Osteoblast (primary cell): Measurements from ENCODE around the gene UNC93B1. TPM values are rescaled to one million over a fixed set of nuclear protein-coding genes. Genes with fewer than 3 reads are reported as not detected.

Experiments
- DNase-seq: peaks from one replicate; pipeline ENCODE4 v3.0.0; 2011; ENCODE audit warnings: low spot score, mixed read lengths; ENCODE audit not compliant: insufficient read length; ENCODE audit errors: missing footprints
- H2AFZ ChIP-seq: 2 replicates; pipeline ENCODE4 v1.6.0; 2011; ENCODE audit warnings: mild to moderate bottlenecking, low read length
- H3K27ac ChIP-seq: 2 replicates; pipeline ENCODE4 v1.5.1; 2011; ENCODE audit warnings: mild to moderate bottlenecking, low read depth, low read length, moderate library complexity
- H3K27me3 ChIP-seq: 2 replicates; pipeline ENCODE4 v1.6.0; 2012; ENCODE audit warnings: mild to moderate bottlenecking, control low read depth, inconsistent platforms, low read length, moderate library complexity; ENCODE audit not compliant: insufficient read depth
- H3K36me3 ChIP-seq: 2 replicates; pipeline ENCODE4 v1.5.1; 2011; ENCODE audit warnings: mild to moderate bottlenecking, low read length, control low read depth, moderate library complexity; ENCODE audit not compliant: insufficient read depth
- H3K4me1 ChIP-seq: 2 replicates; pipeline ENCODE4 v1.5.1; 2011; ENCODE audit warnings: mild to moderate bottlenecking, low read length, control low read depth, moderate library complexity; ENCODE audit not compliant: insufficient read depth
- H3K4me2 ChIP-seq: 2 replicates; pipeline ENCODE4 v1.6.0; 2011; ENCODE audit warnings: mild to moderate bottlenecking, low read length; ENCODE audit not compliant: insufficient read depth
- H3K4me3 ChIP-seq: fragments of 200-600 bp; sonication (generic); 3 replicates; pipeline ENCODE4 v1.5.1; 2012; ENCODE audit warnings: mild to moderate bottlenecking, low read length, inconsistent platforms; ENCODE audit not compliant: insufficient read depth
- H3K79me2 ChIP-seq: 2 replicates; pipeline ENCODE4 v1.6.0; 2012; ENCODE audit warnings: mild to moderate bottlenecking, low read length, control low read depth, inconsistent platforms; ENCODE audit not compliant: insufficient read depth
- H3K9me3 ChIP-seq: 2 replicates; pipeline ENCODE4 v1.5.1; 2011; ENCODE audit warnings: low read depth, low read length, control low read depth
- H4K20me1 ChIP-seq: 2 replicates; pipeline ENCODE4 v1.6.0; 2012; ENCODE audit warnings: mild to moderate bottlenecking, low read length, control low read depth; ENCODE audit not compliant: insufficient read depth
- total RNA-seq: library from RNA; depleted of rRNA; stranded (reverse); fragments of >200 nt; gene quantifications from 2 replicates; pipeline ENCODE4 v1.2.3, GENCODE V29; 2012
- TF ChIP-seq, protein P1 (sequence below): IDR thresholded peaks from 2 replicates; pipeline ENCODE4 v1.5.1; 2011; ENCODE audit warnings: mild to moderate bottlenecking, low read depth, low read length, moderate library complexity; ENCODE audit errors: extremely low read depth

UNC93B1 gene, protein sequence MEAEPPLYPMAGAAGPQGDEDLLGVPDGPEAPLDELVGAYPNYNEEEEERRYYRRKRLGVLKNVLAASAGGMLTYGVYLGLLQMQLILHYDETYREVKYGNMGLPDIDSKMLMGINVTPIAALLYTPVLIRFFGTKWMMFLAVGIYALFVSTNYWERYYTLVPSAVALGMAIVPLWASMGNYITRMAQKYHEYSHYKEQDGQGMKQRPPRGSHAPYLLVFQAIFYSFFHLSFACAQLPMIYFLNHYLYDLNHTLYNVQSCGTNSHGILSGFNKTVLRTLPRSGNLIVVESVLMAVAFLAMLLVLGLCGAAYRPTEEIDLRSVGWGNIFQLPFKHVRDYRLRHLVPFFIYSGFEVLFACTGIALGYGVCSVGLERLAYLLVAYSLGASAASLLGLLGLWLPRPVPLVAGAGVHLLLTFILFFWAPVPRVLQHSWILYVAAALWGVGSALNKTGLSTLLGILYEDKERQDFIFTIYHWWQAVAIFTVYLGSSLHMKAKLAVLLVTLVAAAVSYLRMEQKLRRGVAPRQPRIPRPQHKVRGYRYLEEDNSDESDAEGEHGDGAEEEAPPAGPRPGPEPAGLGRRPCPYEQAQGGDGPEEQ
- 36.5 and 39.8 TPM in 2 replicates for total RNA-seq

DNA sequence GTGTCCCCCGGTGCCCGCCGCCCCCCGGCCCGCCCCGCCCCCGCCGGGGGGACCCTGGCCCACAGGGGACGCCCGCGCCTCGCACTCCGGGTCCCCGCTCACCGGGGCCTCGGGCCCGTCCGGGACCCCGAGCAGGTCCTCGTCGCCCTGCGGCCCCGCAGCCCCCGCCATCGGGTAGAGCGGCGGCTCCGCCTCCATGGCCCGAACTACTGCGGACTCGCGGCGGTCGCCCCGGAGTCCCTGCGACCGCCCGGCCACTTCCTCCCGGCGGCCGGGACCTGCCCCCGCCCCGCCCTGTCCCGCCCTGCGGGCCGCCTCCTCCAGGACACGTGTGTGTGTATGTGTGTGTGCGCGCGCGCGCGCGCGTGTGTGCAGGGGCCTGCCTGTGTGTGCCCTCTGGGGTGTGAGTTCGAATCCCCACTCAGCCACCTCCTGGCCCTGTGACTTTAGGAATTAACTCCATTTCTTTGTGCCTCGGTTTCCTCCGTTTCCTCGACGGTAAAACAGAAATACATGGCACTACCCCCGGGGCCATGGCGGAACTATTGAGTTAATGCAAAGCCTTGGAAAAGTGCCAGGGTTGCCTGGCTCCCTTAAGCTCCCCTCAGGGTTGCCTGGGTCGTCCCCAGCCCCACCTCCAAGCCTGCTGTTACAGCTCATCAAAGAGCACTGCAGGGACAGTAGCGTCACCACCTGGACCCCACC, at the start of gene UNC93B1:
UNC93B1 (minus strand) TSS at position 252 of the 705 bp plus-strand sequence; CDS start at position 198, 54 bp downstream.
- Histone ChIP-seq H3K27ac (no peak within 1 kb of the TSS), H2AFZ (peak within 1 kb of the TSS; percentile 72), H3K79me2 (no peaks in the 10 kb centered on the region), H3K9me3 (no peaks in the 10 kb centered on the region), H3K36me3 (no peaks in the 10 kb centered on the region), H3K4me3 (peak within 1 kb of the TSS; percentile 74), H3K4me2 (peak within 1 kb of the TSS; percentile 79), H3K4me1 (peaks cover 3% of the 10 kb centered on the region), H3K27me3 (no peaks in the 10 kb centered on the region), H4K20me1 (no peaks in the 10 kb centered on the region)
- TF ChIP-seq, protein P1, sequence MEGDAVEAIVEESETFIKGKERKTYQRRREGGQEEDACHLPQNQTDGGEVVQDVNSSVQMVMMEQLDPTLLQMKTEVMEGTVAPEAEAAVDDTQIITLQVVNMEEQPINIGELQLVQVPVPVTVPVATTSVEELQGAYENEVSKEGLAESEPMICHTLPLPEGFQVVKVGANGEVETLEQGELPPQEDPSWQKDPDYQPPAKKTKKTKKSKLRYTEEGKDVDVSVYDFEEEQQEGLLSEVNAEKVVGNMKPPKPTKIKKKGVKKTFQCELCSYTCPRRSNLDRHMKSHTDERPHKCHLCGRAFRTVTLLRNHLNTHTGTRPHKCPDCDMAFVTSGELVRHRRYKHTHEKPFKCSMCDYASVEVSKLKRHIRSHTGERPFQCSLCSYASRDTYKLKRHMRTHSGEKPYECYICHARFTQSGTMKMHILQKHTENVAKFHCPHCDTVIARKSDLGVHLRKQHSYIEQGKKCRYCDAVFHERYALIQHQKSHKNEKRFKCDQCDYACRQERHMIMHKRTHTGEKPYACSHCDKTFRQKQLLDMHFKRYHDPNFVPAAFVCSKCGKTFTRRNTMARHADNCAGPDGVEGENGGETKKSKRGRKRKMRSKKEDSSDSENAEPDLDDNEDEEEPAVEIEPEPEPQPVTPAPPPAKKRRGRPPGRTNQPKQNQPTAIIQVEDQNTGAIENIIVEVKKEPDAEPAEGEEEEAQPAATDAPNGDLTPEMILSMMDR: no peak
- DNase-seq: peak; percentile 99

DNA sequence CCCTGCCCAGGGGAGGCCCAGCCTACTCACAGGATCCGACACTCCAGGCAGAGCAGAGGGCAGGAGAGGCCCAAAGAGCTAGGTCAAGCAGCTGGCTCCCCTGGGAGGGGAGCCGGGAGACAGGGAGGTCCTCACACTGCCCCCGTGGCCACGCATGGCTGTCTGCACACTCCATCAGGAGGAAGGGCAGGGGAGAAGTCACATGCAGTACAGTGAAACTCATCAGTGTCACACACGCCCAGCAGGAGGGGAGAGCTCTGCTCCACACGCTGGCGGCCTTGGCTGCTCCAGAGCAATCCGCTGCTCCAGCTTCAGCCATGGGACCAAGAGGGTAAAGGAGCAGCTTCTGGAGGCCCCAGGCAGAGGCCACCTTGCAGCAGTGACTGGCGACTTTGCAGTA, 49.2 kb upstream of the UNC93B1 start:
- H3K79me2 ChIP-seq: no peaks in the 10 kb centered on the region
- no peak overlapping the region for H3K27ac ChIP-seq
- H4K20me1 ChIP-seq: no peaks in the 10 kb centered on the region
- peaks cover 31% of the 10 kb centered on the region for H3K36me3 ChIP-seq
- H3K9me3 ChIP-seq: no peaks in the 10 kb centered on the region
- H3K4me1 ChIP-seq: no peaks in the 10 kb centered on the region
- peak; percentile 84 for DNase-seq
- TF ChIP-seq, protein P1: no peak
- H3K27me3 ChIP-seq: no peaks in the 10 kb centered on the region
- H3K4me2 ChIP-seq: no peak overlapping the region
- H3K4me3 ChIP-seq: no peak overlapping the region
- H2AFZ ChIP-seq: no peak overlapping the region

DNA sequence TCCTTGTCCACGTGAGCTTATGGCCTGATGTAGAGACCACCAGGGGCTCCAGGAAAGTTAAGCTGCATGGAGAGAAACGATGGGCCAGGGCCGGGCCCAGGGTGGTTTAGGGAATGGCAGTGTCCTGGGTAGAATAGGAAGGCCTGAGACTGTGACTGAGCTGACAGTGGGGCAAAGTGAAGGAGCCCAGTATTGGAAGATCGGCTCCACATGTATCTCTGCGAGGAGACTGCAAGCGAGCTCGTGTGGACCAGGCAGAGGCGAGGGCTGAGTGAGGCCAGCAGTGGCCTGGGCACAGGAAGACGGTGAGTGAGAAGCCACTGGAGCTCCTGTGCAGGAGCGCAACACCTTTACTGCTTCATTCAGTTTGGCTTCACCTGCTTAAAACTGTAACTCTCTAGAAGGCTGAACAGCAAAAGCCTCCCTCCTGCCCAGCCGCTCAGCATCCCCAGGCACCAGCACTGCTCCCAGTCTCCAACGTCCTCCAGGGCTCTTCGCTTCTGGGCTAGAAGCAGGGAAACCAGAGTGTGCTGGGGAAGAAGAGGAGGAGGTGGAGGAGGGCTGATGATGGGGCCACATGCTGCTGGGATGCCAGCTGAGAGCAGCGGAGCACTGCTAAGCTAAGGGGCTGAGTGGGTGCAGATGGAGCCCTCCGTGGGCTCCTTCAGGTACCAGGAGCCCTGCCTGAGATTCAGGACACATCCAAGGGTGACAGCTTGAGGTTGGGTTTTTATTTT, 48.4 kb upstream of the UNC93B1 start:
- no peak overlapping the region for H3K4me2 ChIP-seq
- no peak overlapping the region for H2AFZ ChIP-seq
- no peak overlapping the region for H3K4me3 ChIP-seq
- TF ChIP-seq, protein P1: no peak
- peaks cover 34% of the 10 kb centered on the region for H3K36me3 ChIP-seq
- no peaks in the 10 kb centered on the region for H3K4me1 ChIP-seq
- H3K79me2 ChIP-seq: no peaks in the 10 kb centered on the region
- no peaks in the 10 kb centered on the region for H4K20me1 ChIP-seq
- DNase-seq: peak; percentile 73
- H3K27ac ChIP-seq: no peak overlapping the region
- H3K9me3 ChIP-seq: no peaks in the 10 kb centered on the region
- H3K27me3 ChIP-seq: no peaks in the 10 kb centered on the region
